T-helper 1 cell treated with Interleukin-12 subunit alpha and Interleukin-12 subunit beta and Interleukin-4 antibody, amounts not matched to agents 30 μg/mL and 1 μg/mL, for 36 hours (primary cell): ENCODE results near the gene LRAT.
A peak's percentile ranks its signal among the peaks of the same experiment; 100 is the strongest.

Experiments
- H3K27ac Mint-ChIP-seq: one replicate; pipeline ENCODE4 v1.8.0; 2021; ENCODE audit warnings: mild to moderate bottlenecking, mixed read lengths
- H3K27me3 Mint-ChIP-seq: one replicate; pipeline ENCODE4 v1.8.0; 2021; ENCODE audit warnings: low read depth, mixed read lengths
- H3K36me3 Mint-ChIP-seq: one replicate; pipeline ENCODE4 v1.8.0; 2021; ENCODE audit warnings: low read depth, mixed read lengths
- H3K4me1 Mint-ChIP-seq: one replicate; pipeline ENCODE4 v1.8.0; 2021; ENCODE audit warnings: low read depth, mixed read lengths
- H3K4me3 Mint-ChIP-seq: one replicate; pipeline ENCODE4 v1.8.0; 2021; ENCODE audit warnings: mild to moderate bottlenecking, moderate library complexity, mixed read lengths
- H3K9me3 Mint-ChIP-seq: one replicate; pipeline ENCODE4 v1.8.0; 2021; ENCODE audit warnings: mixed read lengths

LRAT gene

GRCh38 chr4:154739111-154739510, 4.7 kb upstream of the LRAT start:
- H3K9me3 Mint-ChIP-seq: no peaks in the 10 kb centered on the region
- no peak overlapping the region for H3K4me3 Mint-ChIP-seq
- H3K27me3 Mint-ChIP-seq: peaks cover 49% of the 10 kb centered on the region
- peaks cover 2% of the 10 kb centered on the region for H3K36me3 Mint-ChIP-seq
- H3K27ac Mint-ChIP-seq: no peak overlapping the region
- peaks cover 10% of the 10 kb centered on the region for H3K4me1 Mint-ChIP-seq

- no peak overlapping the region for H3K4me3 Mint-ChIP-seq
- no peaks in the 10 kb centered on the region for H3K9me3 Mint-ChIP-seq
- H3K27ac Mint-ChIP-seq: no peak overlapping the region
- H3K36me3 Mint-ChIP-seq: peaks cover 2% of the 10 kb centered on the region
- H3K27me3 Mint-ChIP-seq: peaks cover 56% of the 10 kb centered on the region
- H3K4me1 Mint-ChIP-seq: peaks cover 13% of the 10 kb centered on the region
These were observed 3.3 kb upstream of the LRAT start for GRCh38 chr4:154740462-154740861.

- Mint-ChIP-seq H3K27me3 (peaks cover 60% of the 10 kb centered on the region), H3K27ac (no peak overlapping the region), H3K4me3 (no peak overlapping the region), H3K4me1 (peaks cover 13% of the 10 kb centered on the region), H3K9me3 (no peaks in the 10 kb centered on the region), H3K36me3 (peaks cover 2% of the 10 kb centered on the region)
These were observed 2.6 kb upstream of the LRAT start for GRCh38 chr4:154741131-154741665.

- Mint-ChIP-seq H3K27me3 (peaks cover 66% of the 10 kb centered on the region), H3K4me1 (peaks cover 13% of the 10 kb centered on the region), H3K4me3 (peak overlapping the region; percentile 34), H3K27ac (no peak overlapping the region), H3K36me3 (peaks cover 2% of the 10 kb centered on the region), H3K9me3 (no peaks in the 10 kb centered on the region)
These were observed 1.6 kb upstream of the LRAT start for GRCh38 chr4:154741922-154742850.

GRCh38 chr4:154744341-154744926, 634 bp downstream of the LRAT start:
- Mint-ChIP-seq H3K9me3 (no peaks in the 10 kb centered on the region), H3K4me1 (peaks cover 13% of the 10 kb centered on the region), H3K4me3 (peak overlapping the region; percentile 86), H3K36me3 (peaks cover 2% of the 10 kb centered on the region), H3K27me3 (peaks cover 78% of the 10 kb centered on the region), H3K27ac (peak overlapping the region; percentile 36)

- no peaks in the 10 kb centered on the region for H3K36me3 Mint-ChIP-seq
- H3K27me3 Mint-ChIP-seq: no peaks in the 10 kb centered on the region
- H3K27ac Mint-ChIP-seq: no peak overlapping the region
- no peak overlapping the region for H3K4me3 Mint-ChIP-seq
- H3K4me1 Mint-ChIP-seq: no peaks in the 10 kb centered on the region
- H3K9me3 Mint-ChIP-seq: no peaks in the 10 kb centered on the region
These were observed 13.9 kb downstream of the LRAT start for GRCh38 chr4:154757713-154758112.

GRCh38 chr4:154760895-154761294, 17.1 kb downstream of the LRAT start:
- no peaks in the 10 kb centered on the region for H3K36me3 Mint-ChIP-seq
- H3K9me3 Mint-ChIP-seq: no peaks in the 10 kb centered on the region
- H3K4me1 Mint-ChIP-seq: no peaks in the 10 kb centered on the region
- no peak overlapping the region for H3K27ac Mint-ChIP-seq
- no peak overlapping the region for H3K4me3 Mint-ChIP-seq
- no peaks in the 10 kb centered on the region for H3K27me3 Mint-ChIP-seq

- H3K27ac Mint-ChIP-seq: no peak overlapping the region
- H3K9me3 Mint-ChIP-seq: no peaks in the 10 kb centered on the region
- H3K27me3 Mint-ChIP-seq: peaks cover 15% of the 10 kb centered on the region
- no peaks in the 10 kb centered on the region for H3K4me1 Mint-ChIP-seq
- no peaks in the 10 kb centered on the region for H3K36me3 Mint-ChIP-seq
- no peak overlapping the region for H3K4me3 Mint-ChIP-seq
These were observed 34.5 kb downstream of the LRAT start for GRCh38 chr4:154778264-154778663.

GRCh38 chr4:154779362-154779947, 35.7 kb downstream of the LRAT start:
- H3K27me3 Mint-ChIP-seq: peaks cover 15% of the 10 kb centered on the region
- no peaks in the 10 kb centered on the region for H3K36me3 Mint-ChIP-seq
- no peak overlapping the region for H3K4me3 Mint-ChIP-seq

GRCh38 chr4:154781126-154781982, 37.6 kb downstream of the LRAT start, which contains the start of gene RBM46:
Gene RBM46 (plus strand): TSS chr4:154781272. CDS start chr4:154796753, 15,481 bp downstream.
- no peaks in the 10 kb centered on the region for H3K4me1 Mint-ChIP-seq
- H3K4me3 Mint-ChIP-seq: no peak within 1 kb of the TSS
- H3K36me3 Mint-ChIP-seq: no peaks in the 10 kb centered on the region
- peaks cover 15% of the 10 kb centered on the region for H3K27me3 Mint-ChIP-seq
- H3K9me3 Mint-ChIP-seq: no peaks in the 10 kb centered on the region
- no peak within 1 kb of the TSS for H3K27ac Mint-ChIP-seq

More at GRCh38 chr4:154779362-154779947, 35.7 kb downstream of the LRAT start:
- Mint-ChIP-seq H3K27ac (no peak overlapping the region), H3K4me1 (no peaks in the 10 kb centered on the region), H3K9me3 (no peaks in the 10 kb centered on the region)

GRCh38 chr4:154781983-154782293, 38.1 kb downstream of the LRAT start:
- Mint-ChIP-seq H3K27ac (no peak overlapping the region), H3K4me1 (no peaks in the 10 kb centered on the region), H3K36me3 (no peaks in the 10 kb centered on the region), H3K27me3 (peaks cover 15% of the 10 kb centered on the region), H3K4me3 (no peak overlapping the region), H3K9me3 (no peaks in the 10 kb centered on the region)
